K562 (cell line): ENCODE measurements around the gene SOX6. TPM values are rescaled to one million over a fixed set of nuclear protein-coding genes. Genes with fewer than 3 reads are reported as not detected.

Source experiments
- ATAC-seq: fragments of 200-7000 bp; cut with Tn5 transposase; 3 replicates; pipeline ENCODE4 v1.9.1; 2020; ENCODE audit warnings: moderate library complexity
- BruUV-seq: library from RNA; stranded (reverse); fragments of 400-500 nt; replicated peaks from 2 replicates; lab custom pipeline; 2021; lab: Mats Ljungman, UMichigan
- CTCF ChIA-PET: fragments of 300-600 bp; formaldehyde crosslinking; extraction: SDS; loops from one replicate; lab custom pipeline; 2021; ENCODE audit warnings: low intra/inter-chr PET ratio; lab: Yijun Ruan, JAX
- POLR2A ChIA-PET: fragments of 300-600, 350-650 bp; sonication (Branson Sonifier 250); formaldehyde crosslinking; extraction: SDS; loops from one replicate; lab custom pipeline; 2021; ENCODE audit warnings: antibody characterized with exemption, inconsistent platforms; lab: Yijun Ruan, JAX
- DNase-seq, 4 experiments: peaks; one replicate each; pipeline versions ENCODE4 v3.0.0 to v3.0.0-alpha.2; 2011 to 2018; ENCODE audit warnings: low spot score in 3 of 4, mixed read lengths in 3 of 4; ENCODE audit errors: extremely low read depth in 1 of 4
- FAIRE-seq: peaks from 2 replicates; lab custom pipeline; 2011; peaks lifted over from hg19 to GRCh38; lab: Jason Lieb, UNC
- H2AFZ ChIP-seq: 2 replicates; pipeline ENCODE4 v1.6.0; 2011; ENCODE audit warnings: low read depth, low read length, control low read depth, inconsistent platforms
- H3K27ac ChIP-seq: fragments of 200-600 bp; 3 replicates; pipeline ENCODE4 v1.8.0; 2011; ENCODE audit warnings: low read depth, mild to moderate bottlenecking, control low read depth, inconsistent platforms, low read length, moderate library complexity, mixed read lengths; ENCODE audit errors: extremely low read depth
- H3K27me3 ChIP-seq, 2 experiments: fragments of 300-600 bp in 1 of 2; 2 replicates in 1 of 2; 3 replicates in 1 of 2; pipeline versions ENCODE4 v1.6.0 to v1.8.0; 2011; ENCODE audit warnings: inconsistent platforms in 2 of 2, low read length in 2 of 2, mild to moderate bottlenecking in 1 of 2, mixed read lengths in 1 of 2, moderate library complexity in 1 of 2; ENCODE audit not compliant: control insufficient read depth in 2 of 2, insufficient read depth in 2 of 2
- H3K36me3 ChIP-seq: fragments of 300-600 bp; 3 replicates; pipeline ENCODE4 v1.8.0; 2011; ENCODE audit warnings: mild to moderate bottlenecking, low read length, inconsistent platforms; ENCODE audit not compliant: control insufficient read depth, insufficient read depth
- H3K4me1 ChIP-seq, 2 experiments: fragments of 200-600 bp in 1 of 2; replicated peaks in 1 of 2; 2 replicates in 1 of 2; 3 replicates in 1 of 2; pipeline versions ENCODE4 v1.5.1 to v1.8.0; 2011; ENCODE audit warnings: inconsistent platforms in 2 of 2, low read length in 2 of 2, mild to moderate bottlenecking in 1 of 2, mixed read lengths in 1 of 2, moderate library complexity in 1 of 2; ENCODE audit not compliant: control insufficient read depth in 2 of 2, insufficient read depth in 2 of 2
- H3K4me2 ChIP-seq: 2 replicates; pipeline ENCODE4 v1.6.1; 2011; ENCODE audit warnings: low read length, control low read depth, inconsistent platforms, mixed read lengths; ENCODE audit not compliant: insufficient read depth
- H3K4me3 ChIP-seq: fragments of 200-600 bp; sonication (generic), shearing (Covaris generic); 2 replicates; pipeline ENCODE4 v1.5.1; 2016; ENCODE audit warnings: control low read depth, inconsistent platforms
- H3K79me2 ChIP-seq: fragments of 200-600 bp; 3 replicates; pipeline ENCODE4 v1.8.0; 2011; ENCODE audit warnings: low read length, inconsistent platforms; ENCODE audit not compliant: control insufficient read depth, insufficient read depth
- H3K9ac ChIP-seq, 2 experiments: 2 replicates each; pipeline versions ENCODE4 v1.6.0 to v1.6.1; 2011; ENCODE audit warnings: low read depth in 2 of 2, low read length in 2 of 2, control low read depth in 1 of 2, inconsistent platforms in 1 of 2, mild to moderate bottlenecking in 1 of 2, mixed read lengths in 1 of 2; ENCODE audit not compliant: insufficient read depth in 1 of 2
- H3K9me1 ChIP-seq: one replicate; pipeline ENCODE4 v1.6.0; 2011; ENCODE audit warnings: inconsistent platforms, mild to moderate bottlenecking, low read length, moderate library complexity; ENCODE audit not compliant: control insufficient read depth, insufficient read depth
- H3K9me3 ChIP-seq: replicated peaks from 2 replicates; pipeline ENCODE4 v1.5.1; 2011; ENCODE audit warnings: low read depth, low read length, inconsistent platforms; ENCODE audit not compliant: control insufficient read depth, insufficient read depth
- H4K20me1 ChIP-seq: replicated peaks from 2 replicates; pipeline ENCODE4 v1.6.1; 2011; ENCODE audit warnings: low read length, inconsistent platforms, mixed read lengths; ENCODE audit not compliant: control insufficient read depth, insufficient read depth
- DDX20 ChIP-seq: fragments of 450-650 bp; IDR thresholded peaks from 2 replicates; pipeline ENCODE4 v1.6.1; 2016; ENCODE audit warnings: missing genetic modification characterization, low read depth, mild to moderate bottlenecking, missing compliant biosample characterization, moderate library complexity
- E2F6 ChIP-seq, 2 experiments: IDR thresholded peaks; 2 replicates each; pipeline ENCODE4 v1.6.1; 2011; ENCODE audit warnings: borderline replicate concordance in 1 of 2, control low read depth in 1 of 2, low read depth in 1 of 2, low read length in 1 of 2, mild to moderate bottlenecking in 1 of 2, mixed read lengths in 1 of 2, moderate library complexity in 1 of 2; ENCODE audit not compliant: insufficient read depth in 1 of 2, insufficient read length in 1 of 2, poor library complexity in 1 of 2, severe bottlenecking in 1 of 2; ENCODE audit errors: extremely low read depth in 1 of 2
- FIP1L1 ChIP-seq: fragments of 200-400 bp; formaldehyde crosslinking; IDR thresholded peaks from 2 replicates; pipeline ENCODE4 v1.6.1; 2018; ENCODE audit warnings: mild to moderate bottlenecking, low read depth, low read length; ENCODE audit not compliant: poor library complexity, severe bottlenecking
- MBD2 ChIP-seq: sonication (generic); IDR thresholded peaks from 2 replicates; pipeline ENCODE4 v1.6.1; 2016; ENCODE audit warnings: low read depth, borderline replicate concordance
- PCBP1 ChIP-seq: fragments of 200-400 bp; formaldehyde crosslinking; IDR thresholded peaks from 2 replicates; pipeline ENCODE4 v1.6.1; 2018; ENCODE audit warnings: mild to moderate bottlenecking, low read depth, low read length; ENCODE audit not compliant: poor library complexity, severe bottlenecking
- RBM22 ChIP-seq: fragments of 200-400 bp; formaldehyde crosslinking; IDR thresholded peaks from 2 replicates; pipeline ENCODE4 v1.6.1; 2018; ENCODE audit warnings: low read length, low read depth; ENCODE audit not compliant: poor library complexity, severe bottlenecking
- RFX1 ChIP-seq: fragments of 450-650 bp; IDR thresholded peaks from 2 replicates; pipeline ENCODE4 v1.6.1; 2016; ENCODE audit warnings: mild to moderate bottlenecking, moderate library complexity
- SAFB ChIP-seq: fragments of 200-400 bp; formaldehyde crosslinking; IDR thresholded peaks from 2 replicates; pipeline ENCODE4 v1.6.1; 2017; ENCODE audit warnings: low read depth, low read length, borderline replicate concordance
- SLC30A9 ChIP-seq: fragments of 250-450 bp; sonication (Bioruptor Pico); IDR thresholded peaks from 2 replicates; pipeline ENCODE4 v1.8.0; 2022; ENCODE audit warnings: mild to moderate bottlenecking, moderate library complexity
- YBX1 ChIP-seq: fragments of 450-650 bp; IDR thresholded peaks from 2 replicates; pipeline ENCODE4 v1.7.1; 2016; ENCODE audit warnings: mild to moderate bottlenecking
- ZBTB17 ChIP-seq: fragments of 450-650 bp; formaldehyde crosslinking; IDR thresholded peaks from 2 replicates; pipeline ENCODE4 v1.4.0; 2020; ENCODE audit warnings: mild to moderate bottlenecking
- ZFP36 ChIP-seq: fragments of 150-350 bp; IDR thresholded peaks from 2 replicates; pipeline ENCODE4 v1.6.1; 2018; ENCODE audit warnings: low read length, low read depth; ENCODE audit not compliant: partially characterized antibody
- ZNF699 ChIP-seq: fragments of 250-450 bp; sonication (Bioruptor Pico); IDR thresholded peaks from 2 replicates; pipeline ENCODE4 v1.8.0; 2021; ENCODE audit warnings: mild to moderate bottlenecking, moderate library complexity; ENCODE audit not compliant: insufficient replicate concordance
- ZNF76 ChIP-seq: fragments of 250-450 bp; sonication (Bioruptor Pico); IDR thresholded peaks from 2 replicates; pipeline ENCODE4 v1.4.0; 2020; ENCODE audit warnings: mild to moderate bottlenecking, moderate library complexity, borderline replicate concordance
- WGBS: fragments of 100-300 bp; shearing (Covaris generic); methylation state at CpG from one replicate; pipeline ENCODE4 v1.1.6; 2016; ENCODE audit warnings: low coverage, mixed read lengths; ENCODE audit not compliant: insufficient coverage; ENCODE audit errors: missing lambda C conversion rate; 5-methylcytosine and 5-hydroxymethylcytosine counted together
- in situ Hi-C: fragments of 300-500 bp; cut with MboI; formaldehyde crosslinking; loops from 4 replicates; pipeline ENCODE4 v1.15.0; 2018; ENCODE audit warnings: inconsistent platforms, mixed read lengths
- intact Hi-C: fragments of 100-400 bp; cut with micrococcal nuclease; formaldehyde crosslinking; loops from 2 replicates; pipeline ENCODE4 v1.14.2; 2022
- polyA plus RNA-seq, 8 experiments: library from polyadenylated mRNA; depleted of rRNA in 4 of 8; stranded (reverse) in 5 of 8; unstranded in 3 of 8; fragments of >200 nt; fragmentation: Nextera tagmentation in 2 of 8; fragmentation: Illumina TruSeq in 1 of 8; extraction: Ambion mirVana in 2 of 8; extraction: Trizol in 1 of 8; gene quantifications; 2 replicates each; pipeline versions ENCODE4 v1.2.1 to v1.2.3, GENCODE V29; 2011 to 2014; ENCODE audit warnings: inconsistent platforms in 1 of 8, missing spikeins in 1 of 8
- total RNA-seq, 7 experiments: library from RNA; depleted of rRNA in 6 of 7; stranded (reverse); fragments of >200 nt in 6 of 7; fragmentation: Illumina TruSeq in 2 of 7; extraction: Trizol in 2 of 7; gene quantifications; 2 replicates each; pipeline versions ENCODE4 v1.2.1 to v1.2.3, GENCODE V29; 2011 to 2021; ENCODE audit warnings: low replicate concordance in 1 of 7
- TF ChIP-seq, protein P1 (sequence below): fragments of 450-650 bp; IDR thresholded peaks from 2 replicates; pipeline ENCODE4 v1.7.0; 2016; ENCODE audit warnings: borderline replicate concordance
- TF ChIP-seq, protein P2 (sequence below): fragments of 200-800 bp; sonication (Bioruptor generic); IDR thresholded peaks from 2 replicates; pipeline ENCODE4 v1.6.1; 2017; ENCODE audit warnings: missing genetic modification characterization, missing compliant biosample characterization

The SOX6 gene
- total and polyA plus RNA-seq, 9 of the 15 experiments (the other 6 are each of a cell fraction or from before 2014, with no cell fraction given) = 0.89 to 8.7 (median 5.7) TPM

DNA sequence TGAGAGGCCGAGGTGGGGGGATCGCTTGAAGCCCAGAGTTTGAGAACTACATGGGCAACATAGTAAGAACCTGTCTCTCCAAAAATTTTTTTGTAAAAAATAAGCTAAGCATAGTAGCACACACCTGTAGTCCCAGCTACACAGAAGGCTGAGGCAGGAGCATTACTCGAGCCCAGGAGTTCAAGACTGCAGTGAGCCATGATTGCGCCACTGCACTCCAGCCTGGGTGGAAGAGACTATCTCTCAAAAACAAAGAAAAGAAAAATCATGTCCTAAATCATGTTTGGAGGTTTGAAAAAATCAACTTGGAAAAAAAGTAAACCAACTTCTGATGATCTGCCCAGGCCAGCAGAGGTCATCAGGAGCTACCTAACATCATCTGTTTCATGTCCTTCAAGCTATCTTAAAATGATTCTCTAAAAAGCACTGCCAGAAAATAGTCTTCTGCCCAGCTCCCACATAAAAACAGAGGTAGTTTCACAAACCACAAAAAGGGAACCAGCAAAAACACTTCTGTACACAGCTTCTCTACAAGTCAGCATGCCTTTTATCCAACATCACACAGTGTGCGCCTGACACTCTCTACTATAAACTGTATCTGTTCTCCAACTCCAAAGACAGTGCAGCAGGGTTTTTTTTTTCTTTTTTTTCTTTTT lies 165.0 kb downstream of the SOX6 start (continued):
- no peak for TF ChIP-seq DDX20 (tag)
- TF ChIP-seq, all 486 proteins: peak for 13

DNA sequence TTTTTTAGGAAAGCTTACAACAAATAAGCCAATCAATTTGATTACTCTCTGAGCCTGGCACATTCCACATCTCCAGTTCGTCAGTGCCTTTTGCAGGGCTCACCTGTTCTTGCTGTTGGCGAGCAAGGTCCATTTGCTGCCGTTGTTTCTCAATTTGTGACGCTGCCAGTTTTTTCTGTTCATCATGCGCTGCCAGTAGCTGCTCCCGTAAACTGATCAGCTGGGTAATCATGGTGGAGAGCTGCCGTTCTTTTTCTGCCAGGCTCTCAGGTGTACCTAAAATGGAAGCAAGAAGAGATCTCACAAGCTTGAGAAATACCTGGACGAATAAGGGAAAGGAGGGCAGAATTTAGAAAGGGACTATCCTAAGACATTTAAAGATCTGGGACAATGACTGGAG lies 169.7 kb downstream of the SOX6 start:
- H4K20me1 ChIP-seq = no peaks in the 10 kb centered on the region
- intact Hi-C loops = no loop called here
- no peaks in the 10 kb centered on the region for H3K27me3 ChIP-seq
- no peaks in the 10 kb centered on the region for H3K9me1 ChIP-seq
- BruUV-seq = no TSS peak
- H3K9me3 ChIP-seq = no peaks in the 10 kb centered on the region
- CTCF ChIA-PET = no interaction called here
- H2AFZ ChIP-seq = no peak overlapping the region
- no peaks in the 10 kb centered on the region for H3K36me3 ChIP-seq
- 82% methylated on average over 8 of the region's 8 CpGs for WGBS
- no peaks in the 10 kb centered on the region for H3K79me2 ChIP-seq
- no peak overlapping the region for H3K9ac ChIP-seq
- no peak overlapping the region for H3K4me2 ChIP-seq
- no peak overlapping the region for H3K27ac ChIP-seq
- ATAC-seq (no peak), DNase-seq (no peak), FAIRE-seq (no peak)
- POLR2A ChIA-PET = interaction anchor here (1.6 to 1.7 kb wide), 2 partner anchors 9 kb away, joined by 3 to 4 read pairs; no protein-coding TSS in a partner anchor
- H3K4me3 ChIP-seq = no peak overlapping the region
- no peaks in the 10 kb centered on the region; a peak in 1 of 5 replicates for H3K4me1 ChIP-seq
- in situ Hi-C loops = no loop called here
- TF ChIP-seq E2F6 (IDR thresholded peaks at IDR 0.05; ENCODE audit: borderline replicate concordance in 1 of 2, extremely low read depth in 1 of 2, insufficient read depth in 1 of 2, insufficient read length in 1 of 2, low read depth in 1 of 2, low read length in 1 of 2, poor library complexity in 1 of 2, severe bottlenecking in 1 of 2) (no peak), YBX1 (no peak), ZFP36 (no peak), PCBP1 (no peak), SLC30A9 (CRISPR knock-in tag) (no peak), ZNF699 (CRISPR knock-in tag) (no peak), ZBTB17 (CRISPR knock-in tag) (no peak), ZNF76 (no peak), FIP1L1 (no peak), MBD2 (no peak), RBM22 (no peak), SAFB (no peak), RFX1 (no peak)
- TF ChIP-seq, protein P1, sequence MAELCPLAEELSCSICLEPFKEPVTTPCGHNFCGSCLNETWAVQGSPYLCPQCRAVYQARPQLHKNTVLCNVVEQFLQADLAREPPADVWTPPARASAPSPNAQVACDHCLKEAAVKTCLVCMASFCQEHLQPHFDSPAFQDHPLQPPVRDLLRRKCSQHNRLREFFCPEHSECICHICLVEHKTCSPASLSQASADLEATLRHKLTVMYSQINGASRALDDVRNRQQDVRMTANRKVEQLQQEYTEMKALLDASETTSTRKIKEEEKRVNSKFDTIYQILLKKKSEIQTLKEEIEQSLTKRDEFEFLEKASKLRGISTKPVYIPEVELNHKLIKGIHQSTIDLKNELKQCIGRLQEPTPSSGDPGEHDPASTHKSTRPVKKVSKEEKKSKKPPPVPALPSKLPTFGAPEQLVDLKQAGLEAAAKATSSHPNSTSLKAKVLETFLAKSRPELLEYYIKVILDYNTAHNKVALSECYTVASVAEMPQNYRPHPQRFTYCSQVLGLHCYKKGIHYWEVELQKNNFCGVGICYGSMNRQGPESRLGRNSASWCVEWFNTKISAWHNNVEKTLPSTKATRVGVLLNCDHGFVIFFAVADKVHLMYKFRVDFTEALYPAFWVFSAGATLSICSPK = no peak
- TF ChIP-seq, protein P2, sequence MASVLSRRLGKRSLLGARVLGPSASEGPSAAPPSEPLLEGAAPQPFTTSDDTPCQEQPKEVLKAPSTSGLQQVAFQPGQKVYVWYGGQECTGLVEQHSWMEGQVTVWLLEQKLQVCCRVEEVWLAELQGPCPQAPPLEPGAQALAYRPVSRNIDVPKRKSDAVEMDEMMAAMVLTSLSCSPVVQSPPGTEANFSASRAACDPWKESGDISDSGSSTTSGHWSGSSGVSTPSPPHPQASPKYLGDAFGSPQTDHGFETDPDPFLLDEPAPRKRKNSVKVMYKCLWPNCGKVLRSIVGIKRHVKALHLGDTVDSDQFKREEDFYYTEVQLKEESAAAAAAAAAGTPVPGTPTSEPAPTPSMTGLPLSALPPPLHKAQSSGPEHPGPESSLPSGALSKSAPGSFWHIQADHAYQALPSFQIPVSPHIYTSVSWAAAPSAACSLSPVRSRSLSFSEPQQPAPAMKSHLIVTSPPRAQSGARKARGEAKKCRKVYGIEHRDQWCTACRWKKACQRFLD (CRISPR knock-in tag) = no peak
